Measurements from ENCODE around the gene OR6Y1.
A peak's percentile ranks its signal among the peaks of the same experiment; 100 is the strongest.

The OR6Y1 gene

GRCh38 chr1:158507511-158507910 is 46.7 kb downstream of the OR6Y1 start:
- H3K27ac ChIP-seq: no peak overlapping the region
- no peak for TF ChIP-seq CTCF (IDR thresholded peaks at IDR 0.05)
- no peak for TF ChIP-seq ZFX (IDR thresholded peaks at IDR 0.05; ENCODE audit: borderline replicate concordance)

DNA sequence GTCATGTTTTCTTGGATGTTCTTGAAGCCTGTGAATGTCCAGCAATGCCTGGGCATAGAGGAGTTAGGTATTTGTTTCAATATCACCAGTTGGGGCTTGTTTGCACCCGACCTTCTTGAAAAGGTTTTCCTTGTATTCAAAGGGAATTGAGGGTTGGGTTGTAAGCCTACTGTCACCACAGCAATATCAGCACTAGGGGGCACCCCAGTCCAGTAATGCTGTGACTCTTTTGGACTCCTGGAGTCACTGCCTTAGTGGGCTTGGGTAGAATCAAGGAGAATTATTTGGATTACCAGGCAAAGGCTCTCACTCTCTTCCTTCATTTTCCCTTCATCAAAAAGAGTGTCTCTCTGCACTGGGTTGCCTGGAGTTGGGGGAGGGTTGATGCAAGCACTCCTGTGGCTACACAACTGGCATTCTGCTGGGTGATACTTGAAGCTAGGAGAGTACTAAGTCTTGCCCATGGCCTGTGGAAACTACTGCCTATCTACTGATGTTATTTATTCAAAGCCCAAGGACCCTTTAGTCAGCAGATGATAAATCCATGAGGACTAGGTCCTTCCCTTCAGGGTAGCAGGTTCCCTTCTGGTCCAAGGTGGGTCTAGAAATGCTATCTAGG is 47.7 kb downstream of the OR6Y1 start:
- no peak for TF ChIP-seq ZFX (IDR thresholded peaks at IDR 0.05; ENCODE audit: borderline replicate concordance)
- peak; percentile 75 for TF ChIP-seq CTCF (IDR thresholded peaks at IDR 0.05)
- H3K27ac ChIP-seq: no peak overlapping the region

DNA sequence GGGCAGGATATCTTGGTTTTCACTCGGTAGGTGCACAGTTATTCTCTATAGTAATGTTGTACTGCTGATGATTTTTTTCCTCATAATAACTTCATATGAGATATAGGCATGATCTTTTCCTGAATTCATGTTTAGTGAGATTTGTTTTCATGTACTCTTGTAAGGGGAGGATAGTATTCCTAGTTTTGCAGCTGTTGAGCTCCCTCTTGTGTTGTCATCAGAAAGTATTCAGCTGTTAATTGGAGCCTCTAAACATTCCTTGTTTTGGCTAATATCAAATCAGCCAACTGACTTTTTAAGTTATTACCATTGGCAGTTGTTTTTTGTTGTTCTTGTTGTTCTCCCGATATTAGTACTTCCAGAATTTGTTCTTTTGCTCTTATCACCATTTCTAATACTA is 57.8 kb downstream of the OR6Y1 start:
- H3K27ac ChIP-seq: no peak overlapping the region
- TF ChIP-seq ZFX (IDR thresholded peaks at IDR 0.05; ENCODE audit: borderline replicate concordance): no peak
- peak; percentile 40; the same call in 1 of the 2 replicates for TF ChIP-seq CTCF (IDR thresholded peaks at IDR 0.05)

DNA sequence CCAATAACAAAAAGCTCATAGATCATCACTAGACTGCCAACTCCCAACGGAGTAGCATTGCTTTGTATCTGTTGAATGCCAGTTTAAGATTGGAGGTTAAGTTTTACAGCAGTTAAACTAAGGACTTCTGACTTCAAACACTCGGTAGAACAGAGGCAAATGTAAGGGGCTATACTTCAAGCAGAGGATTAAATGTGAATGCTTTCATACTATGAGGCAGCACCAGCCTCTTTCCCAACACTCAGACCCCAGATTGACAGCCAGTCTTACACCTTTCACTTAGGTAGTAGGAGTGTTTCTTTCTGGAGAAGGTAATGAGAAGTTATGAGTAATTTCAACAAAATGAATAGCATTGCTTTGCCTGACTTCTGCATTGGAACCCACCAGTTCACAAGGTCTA is 59.4 kb downstream of the OR6Y1 start:
- TF ChIP-seq ZFX (IDR thresholded peaks at IDR 0.05; ENCODE audit: borderline replicate concordance) (no peak), CTCF (IDR thresholded peaks at IDR 0.05) (no peak)
- H3K27ac ChIP-seq: no peak overlapping the region

All from 22Rv1 (cell line).